Colon (tissue), 2 donors: ENCODE data around the gene SMPD1.
"Not testable (repeated sequence)": the region's sequence is repeated elsewhere in the genome, so short reads cannot be mapped to it uniquely, and the experiment has no call there.

Experiments
- FAIRE-seq: peaks from 2 replicates; lab custom pipeline; 2012; peaks lifted over from hg19 to GRCh38; lab: Jason Lieb, UNC
- donor health status: control.
- donor health status: control.

Gene SMPD1

DNA sequence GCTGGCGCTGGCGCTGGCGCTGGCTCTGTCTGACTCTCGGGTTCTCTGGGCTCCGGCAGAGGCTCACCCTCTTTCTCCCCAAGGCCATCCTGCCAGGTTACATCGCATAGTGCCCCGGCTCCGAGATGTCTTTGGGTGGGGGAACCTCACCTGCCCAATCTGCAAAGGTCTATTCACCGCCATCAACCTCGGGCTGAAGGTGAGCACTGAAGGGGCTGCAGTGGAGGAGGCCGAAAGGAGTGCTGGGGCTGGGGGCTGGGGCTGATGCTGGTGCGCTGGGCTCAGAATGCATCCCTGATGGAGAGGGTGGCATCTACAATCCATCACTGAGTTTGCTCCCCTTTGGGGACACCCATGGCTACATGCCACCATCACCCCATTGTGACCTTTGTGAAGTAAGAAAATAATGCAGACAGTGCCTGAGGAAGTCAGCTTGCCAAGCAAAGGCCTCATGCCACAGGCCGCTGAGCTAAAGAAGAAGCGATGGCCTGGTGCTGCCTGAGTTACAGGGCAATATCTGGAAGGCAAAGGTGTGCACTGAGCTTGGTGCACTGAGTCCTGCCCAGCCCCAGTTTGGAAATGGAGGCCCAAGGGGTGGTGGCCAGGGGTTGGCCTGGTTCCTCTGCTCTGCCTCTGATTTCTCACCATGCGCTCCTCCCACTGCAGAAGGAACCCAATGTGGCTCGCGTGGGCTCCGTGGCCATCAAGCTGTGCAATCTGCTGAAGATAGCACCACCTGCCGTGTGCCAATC, 620 bp downstream of the SMPD1 start:
- no peak for FAIRE-seq

DNA sequence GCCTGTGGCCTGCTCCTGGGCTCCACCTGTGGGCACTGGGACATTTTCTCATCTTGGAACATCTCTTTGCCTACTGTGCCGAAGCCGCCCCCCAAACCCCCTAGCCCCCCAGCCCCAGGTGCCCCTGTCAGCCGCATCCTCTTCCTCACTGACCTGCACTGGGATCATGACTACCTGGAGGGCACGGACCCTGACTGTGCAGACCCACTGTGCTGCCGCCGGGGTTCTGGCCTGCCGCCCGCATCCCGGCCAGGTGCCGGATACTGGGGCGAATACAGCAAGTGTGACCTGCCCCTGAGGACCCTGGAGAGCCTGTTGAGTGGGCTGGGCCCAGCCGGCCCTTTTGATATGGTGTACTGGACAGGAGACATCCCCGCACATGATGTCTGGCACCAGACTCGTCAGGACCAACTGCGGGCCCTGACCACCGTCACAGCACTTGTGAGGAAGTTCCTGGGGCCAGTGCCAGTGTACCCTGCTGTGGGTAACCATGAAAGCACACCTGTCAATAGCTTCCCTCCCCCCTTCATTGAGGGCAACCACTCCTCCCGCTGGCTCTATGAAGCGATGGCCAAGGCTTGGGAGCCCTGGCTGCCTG, 1.4 kb downstream of the SMPD1 start:
- no peak for FAIRE-seq

DNA sequence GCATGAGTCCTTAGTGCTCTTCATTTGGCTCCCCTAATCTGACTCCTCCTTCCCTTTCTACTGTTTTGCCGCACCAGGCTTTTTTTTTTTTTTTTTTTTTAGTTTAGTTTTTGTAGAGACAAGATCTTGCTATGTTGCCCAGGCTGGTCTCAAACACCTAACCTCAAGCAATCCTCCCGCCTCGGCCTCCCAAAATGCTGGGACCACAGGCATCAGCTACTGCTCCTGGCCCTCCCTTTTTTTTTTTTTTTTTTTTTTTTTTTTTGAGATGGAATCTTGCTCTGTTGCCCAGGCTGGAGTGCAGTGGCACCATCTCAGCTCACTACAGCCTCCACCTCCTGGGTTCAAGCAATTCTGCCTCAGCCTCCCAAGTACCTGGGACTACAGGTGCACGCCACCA, 2.0 kb downstream of the SMPD1 start:
- FAIRE-seq: not testable (repeated sequence)

DNA sequence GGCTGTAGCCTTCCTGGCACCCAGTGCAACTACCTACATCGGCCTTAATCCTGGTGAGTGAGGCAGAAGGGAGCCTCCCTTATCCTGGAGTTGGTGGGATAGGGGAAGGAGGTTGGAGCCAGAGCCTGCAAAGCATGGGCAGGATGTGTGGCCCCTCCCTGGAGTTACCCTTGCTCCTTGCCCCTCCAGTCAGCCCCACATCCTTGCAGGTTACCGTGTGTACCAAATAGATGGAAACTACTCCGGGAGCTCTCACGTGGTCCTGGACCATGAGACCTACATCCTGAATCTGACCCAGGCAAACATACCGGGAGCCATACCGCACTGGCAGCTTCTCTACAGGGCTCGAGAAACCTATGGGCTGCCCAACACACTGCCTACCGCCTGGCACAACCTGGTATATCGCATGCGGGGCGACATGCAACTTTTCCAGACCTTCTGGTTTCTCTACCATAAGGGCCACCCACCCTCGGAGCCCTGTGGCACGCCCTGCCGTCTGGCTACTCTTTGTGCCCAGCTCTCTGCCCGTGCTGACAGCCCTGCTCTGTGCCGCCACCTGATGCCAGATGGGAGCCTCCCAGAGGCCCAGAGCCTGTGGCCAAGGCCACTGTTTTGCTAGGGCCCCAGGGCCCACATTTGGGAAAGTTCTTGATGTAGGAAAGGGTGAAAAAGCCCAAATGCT, 3.9 kb downstream of the SMPD1 start:
- FAIRE-seq: no peak

DNA sequence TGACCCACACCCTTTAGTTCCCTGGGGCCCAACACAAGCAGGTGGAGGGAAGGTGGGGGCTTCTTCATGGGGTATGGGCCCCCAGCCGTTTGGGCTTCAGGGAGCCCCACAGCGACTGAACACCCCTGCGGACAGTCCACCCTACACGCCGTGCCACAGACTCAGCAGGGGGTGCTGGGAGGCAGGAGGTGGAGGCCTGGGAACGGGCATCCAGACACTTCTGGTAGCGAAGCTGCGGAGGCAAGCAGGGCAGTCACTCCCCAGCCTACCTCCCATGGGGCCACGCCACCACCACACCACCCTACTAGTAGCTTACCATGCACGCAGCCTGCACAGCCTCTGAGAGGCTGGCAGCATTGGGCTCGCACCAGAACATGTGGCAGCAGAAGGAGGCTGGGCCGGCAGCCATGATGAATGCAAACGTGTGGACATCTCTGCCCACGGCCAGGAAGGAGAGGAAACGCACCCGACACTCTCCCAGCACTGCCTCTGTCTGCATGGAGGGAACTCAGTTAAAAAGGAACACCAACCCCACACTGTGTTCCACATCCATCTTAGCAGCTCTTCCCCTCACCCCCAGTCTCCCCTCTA, 5.3 kb downstream of the SMPD1 start:
- FAIRE-seq: no peak

DNA sequence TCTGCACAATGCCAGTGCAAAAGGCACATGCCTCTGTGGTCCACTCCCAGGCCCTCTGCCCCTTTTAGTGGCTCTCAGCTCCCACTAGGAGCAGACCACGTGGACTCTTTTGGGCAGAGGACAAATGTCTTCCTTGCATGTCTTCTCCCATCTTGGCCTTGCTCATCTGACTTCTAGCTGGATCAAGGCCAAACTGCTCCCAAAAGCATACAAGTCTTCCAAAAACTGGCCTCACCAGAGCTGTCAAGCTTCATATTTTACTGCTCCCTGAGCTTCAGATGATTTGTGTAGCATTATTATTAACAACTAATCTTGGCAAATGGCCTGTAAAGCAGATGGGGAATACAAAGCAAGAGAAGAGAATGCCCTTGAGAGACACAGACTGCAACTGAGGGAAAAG, 6.9 kb downstream of the SMPD1 start:
- FAIRE-seq: no peak

DNA sequence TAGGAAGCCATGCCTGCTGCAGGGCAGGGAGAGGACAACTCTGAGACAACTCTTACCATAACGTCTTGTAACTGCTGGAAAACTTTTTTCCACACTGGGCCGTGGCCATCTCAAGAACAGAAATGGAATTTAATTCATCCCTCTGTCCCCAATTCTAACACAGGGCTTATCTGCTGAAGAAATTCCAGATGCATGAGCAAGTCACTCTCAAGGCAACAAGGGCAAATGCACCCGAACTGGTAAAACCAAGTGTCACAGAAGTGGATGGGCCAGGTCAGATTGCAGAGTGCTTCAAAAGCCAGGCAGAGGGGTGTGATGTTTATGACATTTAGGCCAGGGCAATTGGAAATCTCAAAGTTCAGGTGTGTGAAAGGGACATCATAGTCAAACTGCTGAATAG, 7.4 kb downstream of the SMPD1 start:
- FAIRE-seq: no peak

DNA sequence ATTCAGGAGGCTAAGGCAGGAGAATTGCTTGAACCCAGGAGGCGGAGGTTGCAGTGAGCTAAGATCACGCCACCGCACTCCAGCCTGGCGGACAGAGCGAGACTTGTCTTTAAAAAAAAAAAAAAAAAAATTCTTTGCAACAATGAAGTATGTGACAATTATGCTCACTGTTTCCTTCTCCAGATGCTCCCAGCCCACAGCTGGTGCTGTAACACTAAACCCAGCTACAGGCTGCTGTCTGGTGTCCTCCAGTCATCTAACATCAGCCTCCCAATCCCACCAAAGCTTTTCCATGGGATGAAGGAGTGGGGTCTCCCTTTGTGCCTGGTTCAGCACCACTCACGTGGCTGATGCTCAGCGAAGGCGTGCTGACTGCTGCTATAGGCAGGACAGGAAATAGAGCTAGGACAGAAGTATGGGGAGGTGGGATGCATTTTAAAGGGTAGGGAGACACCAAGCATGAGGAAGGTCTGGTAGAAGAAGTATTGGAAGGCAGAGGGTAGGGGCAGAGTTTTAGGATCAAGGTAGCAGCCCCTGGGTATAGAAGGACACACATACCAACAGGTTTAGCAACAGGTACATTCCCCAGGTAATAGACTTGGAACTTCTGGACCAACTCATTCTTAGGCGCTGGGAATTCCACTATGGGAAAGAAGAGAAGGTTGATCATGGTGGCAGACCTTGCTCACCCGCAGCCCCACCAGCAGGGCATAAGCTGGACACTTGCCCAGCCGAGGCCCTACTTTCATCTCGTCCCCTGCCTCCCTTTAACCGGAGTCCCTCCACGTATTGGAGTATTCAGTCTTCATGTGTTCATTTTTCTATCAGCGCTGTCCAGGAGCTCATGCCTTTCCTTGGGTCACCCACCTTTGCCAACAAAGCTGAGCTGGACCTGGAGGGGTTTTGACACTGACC, 10.4 kb downstream of the SMPD1 start:
- no peak for FAIRE-seq

DNA sequence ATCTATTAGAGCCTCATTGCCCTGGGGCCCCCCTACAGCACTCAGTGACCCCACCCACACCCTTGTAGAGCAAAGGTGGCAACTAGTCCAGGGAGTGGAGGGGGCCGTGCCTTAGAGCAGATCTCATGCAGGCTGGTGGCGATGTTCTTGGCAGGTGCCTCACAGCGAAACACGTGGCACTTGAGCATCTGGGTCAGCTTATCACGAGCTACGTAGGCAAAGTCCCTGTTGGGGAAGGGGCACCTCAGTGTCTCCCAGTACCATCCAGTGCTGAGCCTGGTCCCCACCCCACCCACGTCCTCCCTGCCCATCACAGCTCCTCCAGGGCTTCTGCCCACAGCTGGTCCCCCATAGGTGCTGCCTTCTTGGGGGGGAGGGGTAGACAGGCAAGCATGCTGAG, 11.2 kb downstream of the SMPD1 start:
- no peak for FAIRE-seq

DNA sequence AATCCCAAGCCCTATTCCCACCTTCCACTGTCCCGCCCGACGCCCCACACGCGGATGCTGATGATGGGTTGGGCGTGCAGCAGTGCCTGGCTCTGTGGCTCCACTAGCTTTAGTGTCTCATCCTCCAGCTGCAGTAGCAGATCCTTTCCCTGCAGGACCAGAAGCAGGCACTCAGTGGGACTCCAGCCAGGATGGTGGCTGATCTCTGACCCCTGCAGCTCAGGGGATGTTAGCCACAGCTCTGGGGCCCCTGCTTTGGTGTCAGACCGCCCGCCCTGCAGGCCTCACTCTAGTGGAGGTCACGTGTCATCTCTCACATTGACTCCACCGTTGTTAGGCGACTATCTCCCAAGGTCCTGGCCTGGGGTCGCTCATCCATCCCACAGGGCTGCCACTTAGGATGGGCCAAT, 11.8 kb downstream of the SMPD1 start:
- FAIRE-seq: no peak

DNA sequence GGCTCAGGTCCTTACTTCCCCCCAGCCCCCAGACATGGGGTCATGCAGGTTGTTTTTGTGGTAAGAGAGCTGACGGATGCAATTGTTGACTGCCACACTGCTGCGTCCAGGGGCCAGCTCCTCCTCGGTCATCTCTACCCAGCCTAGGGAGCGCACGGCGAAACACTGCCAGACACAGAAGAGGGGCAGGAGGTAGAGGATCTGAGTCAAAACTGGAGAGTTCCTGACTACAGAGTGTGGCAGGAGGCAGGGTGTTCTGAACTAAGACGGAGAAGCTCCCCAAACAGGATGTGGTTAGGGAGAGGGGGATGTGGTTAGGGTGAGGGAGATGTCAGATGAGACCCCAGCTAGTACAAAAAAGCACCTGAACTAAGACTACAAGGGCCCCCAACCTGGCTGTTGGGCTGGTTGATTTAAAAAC, 12.3 kb downstream of the SMPD1 start:
- no peak for FAIRE-seq

DNA sequence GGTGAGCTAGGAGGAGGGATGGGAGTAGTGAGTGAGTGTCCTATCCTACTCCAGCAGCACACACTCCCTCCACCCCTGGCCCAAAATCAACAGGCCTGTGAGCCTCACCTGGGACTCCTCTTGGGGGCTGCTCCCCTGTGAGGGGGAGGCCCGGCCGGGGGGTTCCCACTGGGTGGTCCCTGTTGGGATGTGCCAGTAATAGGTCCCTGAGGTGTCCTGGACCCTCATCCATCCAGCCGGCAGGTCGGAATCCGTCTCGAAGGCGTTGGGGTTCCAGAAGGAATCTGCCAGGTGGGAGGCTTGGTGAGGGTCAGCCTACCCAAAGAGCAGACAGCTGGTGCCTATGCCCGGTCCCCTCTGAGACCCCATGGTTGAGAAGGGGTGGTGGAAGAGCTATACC, 13.3 kb downstream of the SMPD1 start:
- no peak for FAIRE-seq

DNA sequence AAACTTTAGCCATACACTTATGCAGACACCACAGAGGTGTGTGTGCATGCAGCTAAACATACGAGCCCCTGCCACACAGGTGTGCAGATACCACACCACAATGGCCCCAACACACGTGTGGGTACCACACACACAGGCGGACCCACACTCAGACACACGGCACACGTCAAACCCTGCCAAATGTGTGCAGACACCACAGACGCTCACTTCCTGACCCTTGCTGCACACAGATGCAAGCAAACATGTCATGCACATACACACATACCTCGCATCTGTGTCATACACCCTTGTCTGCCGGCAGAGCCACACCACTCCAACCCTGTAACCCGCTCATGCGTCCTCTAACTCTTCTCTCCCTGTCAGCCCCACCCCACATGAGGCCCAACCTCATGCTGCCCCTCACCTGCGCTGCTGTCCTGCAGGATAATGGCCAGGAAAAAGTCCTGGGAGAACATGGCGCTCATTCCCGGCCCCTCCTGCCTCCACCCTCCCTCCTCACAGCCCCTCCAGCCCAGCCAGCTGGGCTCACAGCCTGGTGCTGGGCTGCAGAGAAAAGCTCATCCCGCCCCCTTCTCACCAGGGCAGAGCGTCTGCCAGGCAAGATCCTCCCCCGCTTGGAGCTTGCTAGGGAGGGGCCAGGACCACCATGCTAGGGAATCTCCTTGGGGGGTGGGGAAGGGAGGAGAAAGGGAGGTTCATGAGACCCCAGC, 14.2 kb downstream of the SMPD1 start:
- FAIRE-seq: no peak

DNA sequence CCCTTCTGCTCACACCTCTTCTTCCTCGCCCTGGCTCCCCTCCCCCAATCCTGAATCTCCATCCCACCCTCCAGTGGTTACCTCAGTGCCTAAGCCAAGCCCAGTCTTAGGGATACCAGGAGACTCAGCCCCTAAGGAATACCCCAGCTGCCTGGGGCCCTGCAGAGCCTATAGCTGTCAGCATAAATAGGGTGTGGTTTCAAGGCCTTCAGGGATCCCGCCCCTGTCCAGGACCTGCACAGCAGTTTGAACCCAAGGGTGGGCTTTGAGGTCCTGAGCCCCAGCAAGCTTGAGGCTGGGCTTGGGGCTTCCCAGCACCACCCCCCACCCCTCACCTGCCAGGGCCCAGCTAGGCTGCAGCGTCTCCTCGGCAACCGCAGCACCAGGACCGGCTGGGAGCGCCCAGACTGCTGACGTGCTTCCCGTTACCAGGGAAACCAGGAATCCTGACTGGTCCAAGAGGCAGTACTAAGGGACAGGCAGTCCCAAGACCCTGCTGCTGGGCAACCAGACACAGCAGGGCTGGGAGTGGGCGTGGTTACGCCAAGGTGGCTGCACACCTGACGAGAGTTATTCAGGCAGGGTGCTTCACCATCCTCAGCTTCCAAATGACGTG, 14.9 kb downstream of the SMPD1 start:
- FAIRE-seq: no peak

DNA sequence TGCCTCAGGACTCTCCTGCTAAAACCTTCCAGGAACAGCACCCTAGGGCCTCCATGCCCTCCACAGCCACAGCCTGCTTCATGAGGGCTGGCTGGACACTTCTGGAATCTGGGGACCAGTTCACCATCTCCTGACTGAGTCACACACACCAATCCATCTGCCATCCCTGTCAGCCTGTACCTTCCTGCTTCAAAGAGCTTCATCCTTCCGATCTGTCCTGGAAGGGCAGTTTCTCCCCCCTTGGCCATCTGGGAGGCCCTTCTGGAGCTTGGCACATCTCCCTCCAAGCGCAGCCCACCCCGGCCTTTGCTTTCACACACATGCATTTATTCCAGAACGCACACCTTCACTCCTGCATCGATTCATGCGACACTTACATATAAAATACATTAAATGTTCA, 15.6 kb downstream of the SMPD1 start:
- no peak for FAIRE-seq

DNA sequence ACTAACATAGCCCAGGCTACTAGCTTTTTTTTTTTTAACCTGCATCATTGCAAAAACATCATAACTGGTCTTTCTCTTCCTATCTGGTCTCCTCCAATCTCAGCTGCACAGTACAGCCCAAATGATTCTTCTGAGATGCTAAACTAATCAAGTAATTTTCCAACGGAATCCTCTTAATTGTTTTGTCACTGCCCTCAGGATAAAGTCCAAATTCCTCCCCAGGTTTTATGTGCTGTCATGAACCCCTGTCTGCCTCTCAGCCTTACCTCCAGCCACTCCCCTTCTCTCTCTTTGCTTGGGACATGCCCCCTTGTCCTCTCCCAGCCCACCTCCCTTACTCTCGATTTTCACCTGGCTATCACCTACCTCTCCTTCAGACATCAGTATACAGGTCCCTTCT, 16.1 kb downstream of the SMPD1 start:
- no peak for FAIRE-seq

DNA sequence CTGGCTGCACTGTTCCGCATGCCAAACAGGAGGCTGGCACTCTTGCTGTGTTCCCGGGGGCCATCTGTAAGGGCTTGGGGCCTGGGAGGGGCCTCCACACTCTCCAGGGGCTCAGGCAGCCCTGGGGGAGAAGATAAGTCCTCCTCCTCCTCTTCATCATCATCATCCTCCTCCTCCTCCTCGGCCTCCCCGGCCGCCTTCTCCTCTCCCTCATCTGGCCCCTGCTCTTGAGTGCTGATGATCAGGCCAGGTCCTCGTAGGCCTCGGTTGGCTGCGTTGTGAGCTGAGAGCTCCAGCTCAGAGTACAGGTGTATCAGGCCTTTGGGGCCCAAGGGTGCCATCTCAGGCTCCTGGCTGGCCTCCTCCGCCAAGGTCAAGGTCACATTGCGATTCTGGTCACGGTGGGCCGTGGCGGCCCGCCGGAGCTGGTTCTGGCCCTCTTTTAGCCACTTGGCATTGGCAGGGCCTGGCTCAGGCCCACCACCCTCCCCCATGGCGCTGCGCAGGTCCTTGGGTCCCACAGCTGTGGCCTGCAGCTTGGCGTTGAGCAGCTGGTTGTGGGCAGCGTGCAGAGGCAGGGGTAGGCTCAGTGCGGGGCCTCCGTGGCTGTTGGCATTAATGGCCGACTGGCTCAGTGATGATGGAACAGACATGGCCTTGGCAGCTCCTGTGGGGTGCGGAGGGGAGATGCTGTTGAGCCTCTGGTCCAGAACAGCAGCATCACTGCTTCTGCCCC, 20.6 kb downstream of the SMPD1 start:
- FAIRE-seq: no peak

DNA sequence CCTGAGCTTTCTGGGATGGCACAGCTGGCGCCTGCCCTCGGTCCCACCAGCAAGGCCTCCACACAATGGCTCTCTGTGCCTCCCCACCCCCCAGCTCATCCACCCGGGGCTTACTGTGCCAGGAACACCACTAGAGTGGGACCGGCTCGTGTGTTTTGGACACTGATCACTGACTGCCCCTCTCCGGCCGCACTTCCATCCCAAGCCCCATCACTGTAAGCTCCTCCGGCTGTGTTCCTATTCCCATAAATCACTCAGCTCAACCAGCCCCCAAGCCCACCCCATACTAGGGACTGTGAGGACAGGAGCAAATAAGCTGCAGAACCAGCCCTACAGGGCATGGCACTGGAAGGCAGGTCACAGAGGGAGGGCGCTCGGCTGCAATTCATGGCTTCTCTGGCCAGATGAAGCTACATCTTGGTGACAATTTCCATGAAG, 21.3 kb downstream of the SMPD1 start:
- no peak for FAIRE-seq

DNA sequence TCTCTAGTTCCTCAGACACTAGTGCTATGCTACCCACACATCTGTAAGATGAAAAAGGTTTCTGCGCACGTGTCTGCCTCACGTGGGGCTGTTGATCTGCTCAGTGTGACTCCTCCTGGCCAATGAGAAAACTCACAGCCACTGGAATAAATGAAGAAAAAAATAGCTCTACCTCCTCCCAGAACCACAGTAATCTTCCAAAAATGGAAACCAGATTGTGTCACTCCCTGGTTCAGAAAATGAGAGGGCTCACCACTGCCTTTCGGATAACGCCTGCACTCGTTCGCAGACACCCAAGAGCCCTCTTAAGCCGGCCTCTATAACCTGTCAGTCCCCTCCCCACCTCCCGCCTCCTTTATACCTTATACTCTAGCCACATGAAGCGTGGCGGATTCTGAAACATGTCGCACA, 23.5 kb downstream of the SMPD1 start:
- FAIRE-seq: no peak

DNA sequence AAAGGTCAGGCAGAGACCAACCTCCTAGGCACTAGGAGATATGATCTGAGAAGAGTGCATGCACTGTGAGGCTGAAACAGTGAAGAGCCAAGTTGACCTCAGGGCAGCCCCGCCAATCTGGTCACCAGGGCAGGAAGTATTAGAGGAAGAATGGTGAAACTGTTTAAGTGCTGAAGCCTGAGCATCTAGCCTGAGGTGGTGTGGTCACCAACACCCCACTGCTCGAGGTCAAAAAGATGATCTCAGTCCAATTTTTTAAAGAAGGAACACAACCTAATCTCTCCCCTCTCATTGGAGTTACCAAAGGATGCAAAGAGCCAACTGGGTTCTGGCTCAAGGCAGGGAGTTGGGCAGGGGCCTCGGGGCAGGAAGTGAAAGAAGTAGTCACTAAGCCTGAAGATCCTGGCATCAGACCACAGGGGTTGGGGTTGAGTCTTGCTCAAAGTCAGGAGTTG, 24.6 kb downstream of the SMPD1 start:
- FAIRE-seq: no peak
